GM21367 (cell line): ENCODE measurements around the gene PIH1D1.

Source experiments
- ATAC-seq: cut with Tn5 transposase; IDR thresholded peaks from one replicate; pipeline ENCODE4 v1.9.1; 2021; ENCODE audit not compliant: unreplicated experiment

The PIH1D1 gene

DNA sequence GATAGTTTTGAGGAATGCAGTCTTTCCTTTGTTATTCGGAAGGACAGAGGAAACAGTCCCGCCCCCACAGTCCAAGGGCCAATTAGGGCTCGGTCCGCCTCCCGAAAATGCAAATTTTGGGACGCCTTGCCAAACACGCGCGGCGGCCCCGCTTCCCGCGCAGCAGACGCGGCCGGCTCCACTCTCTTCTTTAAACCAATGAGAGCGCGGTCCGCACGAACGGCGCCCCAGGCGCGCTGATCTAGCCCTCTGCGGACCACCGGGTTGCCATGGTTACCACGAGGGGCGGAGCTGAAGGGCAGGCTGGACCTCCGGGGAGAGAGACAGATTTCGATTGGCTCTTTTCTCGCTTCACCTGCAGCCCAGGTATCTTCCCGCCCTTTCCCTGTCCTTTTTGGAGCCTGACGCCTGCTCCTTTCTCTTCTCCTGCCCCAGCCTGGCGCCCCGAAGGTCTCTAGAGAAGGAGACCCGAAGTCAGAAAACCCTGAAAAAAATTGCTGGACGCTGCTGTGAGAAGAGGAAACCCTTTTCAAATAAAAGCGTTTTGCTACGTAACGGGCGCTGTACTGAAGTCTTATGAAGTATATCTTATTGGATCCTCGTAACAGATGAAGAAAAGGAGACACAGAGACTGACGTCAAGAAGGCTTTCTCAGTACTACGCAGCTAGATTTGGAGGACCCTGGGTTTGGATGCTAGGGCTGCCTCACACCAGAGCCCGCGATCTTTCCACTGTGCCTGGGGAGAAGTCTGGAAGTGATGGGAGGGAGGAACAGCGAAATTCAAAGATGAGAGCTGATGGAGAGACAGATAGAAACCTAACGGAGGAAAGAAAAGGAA, 30.4 kb downstream of the PIH1D1 start:
- no peak for ATAC-seq

DNA sequence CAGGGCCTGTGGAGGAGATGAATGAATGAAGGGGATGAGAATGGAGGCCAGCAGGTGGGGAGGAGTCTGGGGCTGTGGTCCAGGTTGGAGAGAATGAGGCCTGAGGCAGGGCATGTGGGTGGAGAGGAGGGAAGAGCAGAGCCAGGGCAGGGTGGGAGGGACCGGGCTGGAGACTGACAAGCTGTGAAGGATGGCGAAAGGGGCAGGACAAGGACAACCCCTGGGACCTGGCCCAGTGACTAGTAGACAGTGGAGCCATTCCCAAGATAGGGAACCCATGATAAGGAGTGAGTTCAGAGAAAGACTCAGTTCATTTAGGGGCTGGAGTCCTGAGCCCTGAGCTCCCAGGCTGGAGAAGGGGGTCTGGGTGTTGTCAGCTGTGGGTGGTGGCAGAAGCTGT, 31.4 kb downstream of the PIH1D1 start:
- ATAC-seq: no peak

DNA sequence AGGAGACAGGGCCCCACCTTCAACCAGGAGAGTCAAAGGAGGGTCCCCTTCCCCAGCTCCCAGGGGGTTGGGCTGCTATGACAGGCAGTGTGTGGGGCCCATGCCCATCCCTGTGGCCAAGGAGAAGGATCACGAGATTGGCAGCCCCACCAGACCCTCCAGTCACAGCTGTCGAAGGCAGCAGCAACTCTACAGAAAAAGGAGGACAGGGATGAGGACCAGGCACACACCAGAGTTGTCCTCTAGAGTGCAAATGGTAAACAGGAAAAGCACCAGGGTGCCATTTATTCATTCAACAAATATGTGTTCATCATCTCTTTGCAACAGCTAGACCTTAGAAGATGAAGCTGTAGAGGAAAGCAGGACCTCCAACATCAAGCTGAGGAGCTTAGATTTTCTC, 32.4 kb downstream of the PIH1D1 start:
- ATAC-seq: no peak

DNA sequence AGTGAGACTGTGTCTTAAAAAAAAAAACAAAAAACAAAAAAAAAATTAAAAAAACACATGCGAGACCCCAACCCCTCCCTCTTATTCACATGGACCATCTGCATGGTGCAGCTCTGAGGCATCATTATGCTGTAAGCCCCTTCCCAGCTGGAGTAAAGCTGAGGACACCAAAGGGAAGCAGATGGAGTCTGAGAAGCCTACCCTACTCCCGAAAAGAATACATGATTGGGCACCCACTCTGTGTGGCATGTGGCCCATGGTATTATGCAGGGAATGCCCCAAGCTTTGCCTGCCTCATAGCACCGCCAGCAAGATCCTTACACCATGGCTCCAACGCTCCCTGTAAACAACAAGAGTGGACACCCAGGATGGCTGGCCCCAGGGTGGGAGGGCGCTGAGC, 33.1 kb downstream of the PIH1D1 start:
- ATAC-seq: no peak

- no peak for ATAC-seq
These were observed 34.5 kb downstream of the PIH1D1 start for GRCh38 chr19:49417088-49417487.

DNA sequence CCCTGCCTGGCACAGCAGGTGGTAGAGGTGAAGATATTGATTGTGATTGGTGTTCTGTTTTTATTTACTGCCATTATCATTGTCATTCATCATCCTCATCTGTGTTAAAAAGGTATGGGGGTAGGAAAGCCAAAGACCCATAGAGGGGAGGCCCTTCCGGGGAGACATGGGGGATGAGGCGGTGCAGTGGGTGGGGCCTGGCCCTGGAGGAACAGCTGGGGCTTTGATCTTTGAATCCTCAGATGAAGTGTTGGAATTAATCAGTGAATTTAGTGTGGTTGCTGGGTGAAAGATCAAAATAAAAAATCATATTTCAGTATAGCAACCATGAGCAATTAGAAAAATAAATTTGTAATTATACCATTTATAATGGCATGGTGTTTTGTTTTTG, 35.8 kb downstream of the PIH1D1 start:
- no peak for ATAC-seq

GRCh38 chr19:49415102-49415809, 36.4 kb downstream of the PIH1D1 start:
- no peak for ATAC-seq

- no peak for ATAC-seq
These were observed 37.4 kb downstream of the PIH1D1 start for GRCh38 chr19:49414256-49414655.

DNA sequence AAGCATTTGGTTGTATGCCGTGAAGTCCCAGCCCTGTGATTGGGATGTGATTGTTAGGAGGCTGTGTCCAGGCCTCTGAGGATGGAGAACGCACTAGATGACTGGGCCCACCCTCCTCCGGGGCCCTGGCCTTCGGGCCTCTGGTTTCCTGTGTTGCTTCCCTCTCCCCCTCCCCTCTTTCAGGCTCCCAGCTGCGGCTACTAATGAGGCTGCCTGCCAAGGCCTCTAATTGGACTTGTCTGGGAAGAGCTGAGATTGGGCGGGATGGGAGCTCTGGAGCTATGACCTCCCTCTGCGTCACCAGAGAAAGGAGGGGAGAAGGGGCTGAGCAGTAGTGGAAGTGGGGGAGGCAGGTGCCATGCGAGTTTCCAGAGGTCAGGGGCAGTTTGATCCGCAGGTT, 38.3 kb downstream of the PIH1D1 start:
- no peak for ATAC-seq

DNA sequence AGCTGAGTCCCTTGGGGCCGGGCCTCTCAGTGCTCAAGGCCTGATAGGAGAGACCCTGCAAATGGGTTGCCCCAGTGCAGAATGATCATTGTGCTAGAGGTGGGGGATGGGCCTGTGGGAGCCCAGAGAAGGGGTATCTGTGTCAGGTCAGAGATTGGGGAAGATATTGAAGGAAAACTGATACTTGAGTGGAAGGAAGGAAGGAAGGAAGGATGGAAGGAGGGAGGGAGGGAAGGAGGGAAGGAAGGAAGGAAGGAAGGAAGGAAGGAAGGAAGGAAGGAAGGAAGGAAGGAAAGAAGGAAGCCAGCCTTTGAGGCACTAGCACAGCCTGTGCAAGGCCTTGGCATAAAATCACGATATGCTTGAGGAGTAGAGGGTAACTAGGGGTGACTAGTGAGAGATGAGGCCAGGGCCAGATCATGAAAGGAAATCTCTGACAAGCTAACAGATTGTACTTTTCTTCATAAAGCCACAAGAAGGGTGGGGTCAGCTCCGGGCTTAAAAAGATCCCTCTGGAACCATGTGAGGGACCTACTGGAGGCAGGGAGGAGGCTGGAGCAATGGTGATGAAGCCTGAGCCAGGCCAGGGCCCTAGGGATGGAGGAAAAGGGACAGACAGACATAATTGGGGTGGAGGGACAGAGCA, 39.8 kb downstream of the PIH1D1 start:
- ATAC-seq: no peak

- ATAC-seq: no peak
These were observed 42.1 kb downstream of the PIH1D1 start for GRCh38 chr19:49409441-49410029.

- no peak for ATAC-seq
These were observed 42.7 kb downstream of the PIH1D1 start for GRCh38 chr19:49408816-49409440.

- ATAC-seq: no peak
These were observed 44.1 kb downstream of the PIH1D1 start for GRCh38 chr19:49407482-49408015.

DNA sequence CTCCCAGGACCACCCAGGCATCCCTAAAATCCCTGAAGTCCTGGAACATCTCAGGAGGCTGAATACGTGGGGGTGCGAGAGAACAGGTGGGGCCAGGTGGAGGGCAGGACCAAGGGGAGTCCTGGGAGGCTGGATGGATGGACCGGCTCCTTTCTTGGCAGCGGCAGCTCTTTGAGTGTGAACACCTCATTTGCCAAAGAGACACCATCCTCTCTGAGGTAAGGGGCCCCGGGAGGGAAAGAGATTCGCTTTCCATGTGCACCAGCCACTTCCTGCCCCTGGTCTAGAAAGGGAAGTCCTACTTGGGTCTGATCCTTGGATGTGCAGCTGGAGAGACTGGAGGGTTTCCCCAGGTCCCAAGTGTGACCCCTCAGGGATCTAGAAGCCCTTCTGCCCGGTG, 44.5 kb downstream of the PIH1D1 start:
- no peak for ATAC-seq

DNA sequence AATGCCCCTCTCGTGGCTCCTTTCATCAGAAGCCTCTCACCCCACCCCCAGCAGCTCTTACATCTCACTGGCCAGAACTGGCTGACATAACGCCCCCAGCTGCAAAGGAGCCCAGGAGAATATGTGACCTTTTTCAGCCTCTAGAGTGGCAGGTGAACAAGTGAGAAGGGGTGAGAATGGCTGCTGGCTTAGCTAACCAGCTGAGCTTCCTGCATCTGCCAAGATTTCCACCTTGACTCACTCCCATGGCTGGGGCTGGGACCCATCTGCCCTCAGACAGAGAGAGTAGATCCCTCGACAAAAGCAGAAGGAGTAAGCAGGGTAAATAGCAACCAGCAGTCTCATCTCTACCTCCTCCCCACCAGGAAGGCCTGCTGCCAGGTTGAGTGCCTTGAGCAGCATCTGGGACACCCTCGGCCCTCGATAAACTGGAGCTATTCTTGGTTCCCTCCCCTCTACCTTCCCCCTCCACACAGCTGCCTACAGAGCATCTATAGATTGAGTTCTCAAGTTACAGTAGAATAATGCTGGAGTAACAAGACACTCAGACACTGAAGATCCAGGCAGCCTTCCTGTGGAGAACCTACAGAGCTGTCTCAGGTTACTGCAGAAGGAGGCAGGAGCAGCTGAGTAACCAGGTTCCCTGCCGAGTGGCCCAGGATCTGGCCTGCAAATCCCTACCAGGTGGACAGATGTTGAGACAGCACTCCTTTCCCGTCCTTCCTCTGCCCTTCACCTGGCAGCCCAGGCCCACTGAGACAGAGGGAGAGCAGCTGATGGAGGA, 48.0 kb downstream of the PIH1D1 start:
- no peak for ATAC-seq

DNA sequence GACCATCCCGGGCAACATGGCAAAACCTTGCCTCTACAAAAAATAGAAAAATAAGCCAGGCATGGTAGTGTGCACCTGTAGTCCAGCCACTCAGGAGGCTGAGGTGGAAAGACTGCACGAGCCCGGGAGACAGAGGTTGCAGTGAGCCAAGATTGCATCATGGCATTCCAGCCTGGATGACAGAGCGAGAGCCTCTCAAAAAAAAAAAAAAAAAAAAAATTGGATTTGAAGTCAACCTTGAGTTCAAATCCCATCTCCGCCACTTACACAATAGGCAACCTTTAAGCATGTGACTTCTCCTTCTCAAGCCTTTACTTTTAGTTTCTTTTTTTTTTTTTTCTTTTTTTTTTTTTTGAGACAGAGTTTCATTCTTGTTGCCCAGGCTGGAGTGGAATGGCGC, 51.6 kb downstream of the PIH1D1 start:
- ATAC-seq: no peak

DNA sequence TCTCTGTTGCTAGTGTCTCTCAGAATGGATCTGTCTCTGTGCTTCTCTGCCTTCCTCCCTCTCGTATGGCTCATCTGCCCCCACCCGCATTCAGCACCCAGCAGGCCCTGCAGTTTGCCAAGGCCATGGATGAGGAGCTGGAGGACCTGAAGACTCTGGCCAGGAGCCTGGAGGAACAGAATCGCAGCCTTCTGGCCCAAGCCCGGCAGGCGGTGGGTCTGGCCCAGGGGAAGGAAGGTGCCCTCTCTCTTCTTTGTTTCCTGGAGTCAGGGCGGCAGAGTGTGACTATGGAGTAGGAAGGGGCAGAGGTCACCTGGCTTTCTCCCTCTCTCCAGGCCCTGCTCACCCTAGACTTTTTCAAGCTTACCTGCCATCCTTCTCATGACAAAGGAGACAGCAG, 52.7 kb downstream of the PIH1D1 start:
- ATAC-seq: no peak

DNA sequence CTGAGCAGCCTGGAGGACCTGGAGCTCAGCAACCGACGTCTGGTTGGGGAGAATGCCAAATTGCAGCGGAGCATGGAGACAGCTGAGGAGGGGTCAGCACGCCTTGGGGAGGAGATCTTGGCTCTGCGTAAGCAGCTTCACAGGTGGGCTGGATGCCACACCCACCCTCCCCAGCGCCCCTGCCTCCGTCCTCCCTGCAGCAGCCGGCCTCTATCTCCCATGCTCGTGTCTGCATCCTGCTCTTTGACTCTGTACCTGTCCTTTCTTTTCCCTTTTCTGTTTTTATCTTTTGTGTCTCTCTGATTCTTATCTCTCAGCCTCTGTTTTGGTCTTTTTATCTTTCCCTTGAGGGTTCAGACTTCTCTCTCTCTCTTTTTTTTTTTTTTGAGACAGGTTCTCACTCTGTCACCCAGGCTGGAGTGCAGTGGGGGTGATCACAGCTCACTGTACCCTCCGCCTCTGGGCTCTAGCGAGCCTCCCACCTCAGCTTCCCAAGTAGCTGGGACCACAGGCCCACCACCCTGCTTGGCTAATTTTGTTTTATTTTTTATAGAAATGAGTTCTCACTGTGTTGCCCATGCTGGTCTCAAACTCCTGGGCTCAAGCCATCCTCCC, 53.5 kb downstream of the PIH1D1 start:
- no peak for ATAC-seq

- no peak for ATAC-seq
These were observed 54.7 kb downstream of the PIH1D1 start for GRCh38 chr19:49396738-49397505.
